ENCODE data around the gene MZT2A.
"Not testable (repeated sequence)": the region's sequence is repeated elsewhere in the genome, so short reads cannot be mapped to it uniquely, and the experiment has no call there.

MZT2A gene

DNA sequence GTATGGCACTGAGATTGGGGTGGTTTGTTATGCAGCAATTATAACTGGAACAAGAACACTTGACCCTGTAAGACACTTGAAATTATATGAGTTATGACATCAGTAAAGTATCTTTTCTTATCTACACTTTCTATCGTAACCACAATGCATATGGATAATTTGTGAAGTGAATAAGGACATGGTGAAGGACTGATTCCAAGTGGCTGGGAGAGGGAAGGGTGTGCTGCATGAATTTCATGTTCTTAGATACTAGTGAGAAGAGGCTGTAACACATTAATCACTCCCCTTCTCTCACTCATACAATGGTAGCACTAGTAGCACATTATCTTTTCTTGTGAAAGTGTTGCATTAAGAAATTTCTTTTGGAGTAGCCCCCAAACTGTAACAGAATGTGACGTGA lies 37.3 kb downstream of the MZT2A start:
- not testable (repeated sequence) for DNase-seq (ENCODE audit: low read depth in 2 of 2)

- DNase-seq (ENCODE audit: low read depth in 2 of 2): not testable (repeated sequence)
These were observed 40.8 kb downstream of the MZT2A start for GRCh38 chr2:131451265-131451949.

DNA sequence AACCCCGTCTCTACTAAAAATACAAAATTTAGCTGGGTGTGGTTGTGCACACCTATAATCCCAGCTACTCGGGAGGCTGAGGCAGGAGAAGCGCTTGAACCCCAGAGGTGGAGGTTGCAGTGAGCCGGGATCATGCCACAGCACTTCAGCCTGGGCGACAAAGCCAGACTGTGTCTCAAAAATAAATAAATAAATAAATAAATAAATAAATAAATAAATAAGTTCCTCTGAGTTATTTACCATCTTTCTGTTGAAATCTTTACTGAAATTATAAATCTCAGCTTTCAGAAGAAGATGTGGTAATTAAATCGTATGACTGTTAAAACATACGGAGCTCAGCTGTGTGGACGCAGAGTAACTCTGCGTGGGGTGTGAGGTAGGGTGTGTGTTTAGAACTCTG lies 44.2 kb downstream of the MZT2A start:
- DNase-seq (ENCODE audit: low read depth in 2 of 2): not testable (repeated sequence)

DNA sequence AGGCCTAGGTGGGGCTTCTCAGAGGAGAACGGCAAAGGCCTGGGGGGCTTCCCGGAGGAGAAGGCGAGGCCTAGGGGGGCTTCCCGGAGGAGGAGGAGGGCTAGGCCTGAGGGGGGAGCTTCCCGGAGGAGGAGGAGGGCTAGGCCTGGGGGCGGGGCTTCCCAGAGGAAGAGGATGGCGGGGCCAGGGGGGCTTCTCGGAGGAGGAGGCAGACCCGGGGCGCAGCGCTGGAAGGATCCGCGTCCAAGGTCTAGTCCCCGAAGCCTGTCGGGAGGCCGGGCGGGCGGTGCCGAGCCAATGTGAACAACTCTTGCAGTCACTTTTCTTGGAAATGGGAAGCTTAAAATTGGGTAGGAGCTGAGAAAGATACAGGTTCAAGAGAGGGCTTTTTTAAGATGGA lies 46.3 kb downstream of the MZT2A start:
- DNase-seq (ENCODE audit: low read depth in 2 of 2): no peak

DNA sequence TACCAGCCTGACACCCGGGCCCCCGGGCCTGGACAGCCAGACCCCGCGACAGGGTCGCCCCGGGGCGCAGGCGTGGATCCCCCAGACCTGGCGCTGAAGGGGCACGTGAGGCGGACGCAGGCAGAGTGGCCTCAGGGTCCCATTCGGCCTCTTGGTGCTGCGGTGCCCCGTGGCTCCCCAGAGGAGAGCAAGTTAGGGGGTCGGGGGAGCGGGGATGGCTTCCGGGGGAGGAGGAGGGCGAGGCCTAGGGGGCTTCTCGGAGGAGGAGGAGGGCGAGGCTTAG lies 46.7 kb downstream of the MZT2A start:
- not testable (repeated sequence) for DNase-seq (ENCODE audit: low read depth in 2 of 2)

DNA sequence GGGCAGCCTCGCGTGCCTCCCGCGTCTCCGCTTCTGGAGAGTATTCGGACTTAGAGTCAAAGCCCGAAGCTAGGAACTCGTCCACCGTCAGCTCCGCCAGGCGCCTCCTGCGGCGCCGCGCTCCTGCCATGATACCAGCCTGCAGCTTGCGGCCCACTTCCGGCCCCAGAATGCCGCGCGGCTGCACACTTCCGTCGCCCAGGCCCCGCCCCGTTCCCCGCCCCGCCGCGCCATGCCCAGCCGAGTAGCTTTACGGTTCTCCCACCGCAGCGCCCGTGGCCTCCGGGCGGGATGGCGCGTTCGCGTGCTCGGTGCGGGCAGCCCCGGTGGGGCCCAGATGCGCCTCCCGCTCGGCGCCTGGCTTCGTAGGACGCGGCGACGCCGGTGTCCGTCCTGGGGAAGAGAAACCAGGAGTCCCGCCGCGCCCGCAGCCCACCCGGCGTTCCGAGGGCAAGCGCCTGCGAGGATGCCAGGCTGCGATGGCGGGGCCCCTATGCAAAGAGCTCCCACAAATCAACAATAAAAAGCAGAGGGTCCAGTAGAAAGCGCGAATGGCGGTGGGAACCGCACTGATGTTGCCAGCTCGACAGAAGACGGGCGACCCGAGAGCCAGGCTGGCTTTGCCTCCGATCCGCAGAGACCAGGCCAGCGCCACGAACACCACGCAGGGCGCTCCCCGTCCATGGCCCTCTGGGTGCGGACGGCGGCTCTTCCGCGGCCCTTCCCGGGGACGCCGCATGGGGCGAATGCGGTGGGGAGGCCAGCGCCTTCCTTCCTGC lies 47.3 kb downstream of the MZT2A start:
- DNase-seq (ENCODE audit: low read depth in 2 of 2): not testable (repeated sequence)

DNA sequence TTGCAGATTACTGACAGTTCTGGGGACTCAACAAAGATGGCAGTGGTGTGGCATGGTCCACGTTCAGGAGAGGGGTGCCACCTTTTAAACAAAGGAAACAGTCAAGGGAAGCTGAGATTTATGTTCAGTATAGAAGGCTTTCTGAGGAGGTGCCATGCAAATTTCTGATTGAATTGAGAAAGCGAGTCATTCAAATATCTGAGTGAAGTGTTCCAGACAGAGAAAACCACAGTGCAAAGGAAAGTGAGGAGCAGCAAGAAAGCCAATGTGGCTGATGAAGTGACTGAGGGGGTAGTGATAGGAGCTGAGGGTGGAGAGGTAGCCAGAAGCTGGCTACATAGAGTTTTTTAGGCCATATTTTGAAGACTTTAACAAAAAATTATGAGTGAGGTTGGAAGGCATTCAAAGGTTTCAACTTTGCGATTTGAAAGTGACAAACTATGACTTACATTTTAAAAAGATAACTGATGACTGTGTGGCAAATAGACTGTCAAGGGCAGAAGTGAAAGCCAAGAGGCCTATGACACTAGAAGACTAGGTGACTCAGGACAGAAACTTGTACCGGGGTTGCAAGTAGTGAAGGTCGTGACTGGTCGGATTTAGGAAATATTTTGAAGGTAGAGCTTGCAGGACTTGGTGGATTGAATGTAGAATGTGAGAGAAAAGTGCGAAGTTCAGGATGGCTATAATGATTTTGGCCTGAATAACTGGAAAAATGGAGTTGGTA lies 51.3 kb downstream of the MZT2A start:
- DNase-seq (ENCODE audit: low read depth in 2 of 2): not testable (repeated sequence)
